WTC11 (cell line): Measurements from ENCODE around the gene FALEC. TPM values are rescaled to one million over a fixed set of nuclear protein-coding genes. Genes with fewer than 3 reads are reported as not detected.

Experiments used
- ATAC-seq: fragments of 200-7000 bp; cut with Tn5 transposase; 2 replicates; pipeline ENCODE4 v1.10.0; 2021; ENCODE audit warnings: mild to moderate bottlenecking, moderate library complexity
- CTCF ChIA-PET: fragments of 300-600 bp; sonication (Branson Sonifier 250); formaldehyde crosslinking; loops from one replicate; lab custom pipeline; 2021; ENCODE audit warnings: antibody characterized with exemption; lab: Charles Lee
- POLR2A ChIA-PET: fragments of 350-600 bp; sonication (Branson Sonifier 250); formaldehyde crosslinking; loops from one replicate; lab custom pipeline; 2021; ENCODE audit warnings: antibody characterized with exemption; lab: Charles Lee
- DNase-seq: peaks from one replicate; pipeline ENCODE4 v3.0.0; 2021; ENCODE audit warnings: low spot score
- H3K27ac Mint-ChIP-seq: 2 replicates; pipeline ENCODE4 v1.8.0; 2021; ENCODE audit warnings: mixed read lengths
- H3K27me3 Mint-ChIP-seq: 2 replicates; pipeline ENCODE4 v1.8.0; 2021; ENCODE audit warnings: low read depth, mild to moderate bottlenecking, moderate library complexity, mixed read lengths
- H3K36me3 Mint-ChIP-seq: 2 replicates; pipeline ENCODE4 v1.8.0; 2021; ENCODE audit warnings: mixed read lengths
- H3K4me1 Mint-ChIP-seq: 2 replicates; pipeline ENCODE4 v1.8.0; 2022; ENCODE audit warnings: mixed read lengths
- H3K4me3 Mint-ChIP-seq: 2 replicates; pipeline ENCODE4 v1.8.0; 2021; ENCODE audit warnings: mild to moderate bottlenecking, moderate library complexity, mixed read lengths
- H3K9me3 Mint-ChIP-seq: 2 replicates; pipeline ENCODE4 v1.8.0; 2021; ENCODE audit warnings: mixed read lengths
- ATF1 ChIP-seq: sonication (generic); formaldehyde crosslinking; IDR thresholded peaks from 2 replicates; pipeline ENCODE4 v1.8.1; 2023; ENCODE audit warnings: mild to moderate bottlenecking, moderate library complexity, missing genetic modification reagents
- CREB1 ChIP-seq: sonication (generic); formaldehyde crosslinking; IDR thresholded peaks from 2 replicates; pipeline ENCODE4 v1.8.0; 2023; ENCODE audit warnings: mild to moderate bottlenecking, missing genetic modification reagents
- CREM ChIP-seq: sonication (generic); formaldehyde crosslinking; IDR thresholded peaks from 2 replicates; pipeline ENCODE4 v1.8.1; 2022; ENCODE audit warnings: mild to moderate bottlenecking, missing genetic modification reagents, moderate library complexity
- FOXP1 ChIP-seq: sonication (generic); formaldehyde crosslinking; IDR thresholded peaks from 2 replicates; pipeline ENCODE4 v1.8.0; 2022; ENCODE audit warnings: missing genetic modification reagents, mild to moderate bottlenecking, moderate library complexity, borderline replicate concordance
- MYBL2 ChIP-seq: sonication (generic); formaldehyde crosslinking; IDR thresholded peaks from 2 replicates; pipeline ENCODE4 v1.8.1; 2023; ENCODE audit warnings: mild to moderate bottlenecking, moderate library complexity, missing genetic modification reagents
- NFYB ChIP-seq: sonication (generic); formaldehyde crosslinking; conservative IDR thresholded peaks from 2 replicates; pipeline ENCODE4 v1.8.0; 2022; ENCODE audit warnings: low read depth, missing genetic modification reagents
- NR3C1 ChIP-seq: sonication (generic); formaldehyde crosslinking; conservative IDR thresholded peaks from 2 replicates; pipeline ENCODE4 v1.8.1; 2023; ENCODE audit warnings: low read depth, mild to moderate bottlenecking, missing genetic modification reagents
- SOX15 ChIP-seq: fragments of 250-450 bp; sonication (Bioruptor Pico); IDR thresholded peaks from 2 replicates; pipeline ENCODE4 v1.9.0; 2021; ENCODE audit warnings: mild to moderate bottlenecking
- TCF7 ChIP-seq: sonication (generic); formaldehyde crosslinking; IDR thresholded peaks from 2 replicates; pipeline ENCODE4 v1.8.0; 2022; ENCODE audit warnings: mild to moderate bottlenecking, low read depth, missing genetic modification reagents, moderate library complexity
- TEAD1 ChIP-seq: sonication (generic); formaldehyde crosslinking; IDR thresholded peaks from 2 replicates; pipeline ENCODE4 v1.8.0; 2022; ENCODE audit warnings: mild to moderate bottlenecking, missing genetic modification reagents
- ZNF219 ChIP-seq: sonication (generic); formaldehyde crosslinking; IDR thresholded peaks from 2 replicates; pipeline ENCODE4 v1.8.0; 2023; ENCODE audit warnings: missing genetic modification reagents, mild to moderate bottlenecking, borderline replicate concordance
- ZNF396 ChIP-seq: fragments of 250-450 bp; sonication (Bioruptor Pico); IDR thresholded peaks from 2 replicates; pipeline ENCODE4 v1.8.0; 2021; ENCODE audit warnings: mild to moderate bottlenecking, moderate library complexity, borderline replicate concordance
- ZNF423 ChIP-seq: fragments of 250-450 bp; sonication (Bioruptor Pico); IDR thresholded peaks from 2 replicates; pipeline ENCODE4 v2.1.2; 2022; ENCODE audit warnings: mild to moderate bottlenecking, moderate library complexity
- ZNF671 ChIP-seq: fragments of 250-450 bp; sonication (Bioruptor Pico); IDR thresholded peaks from 2 replicates; pipeline ENCODE4 v1.8.0; 2021; ENCODE audit warnings: mild to moderate bottlenecking
- total RNA-seq: library from RNA; stranded (reverse); gene quantifications from 3 replicates; pipeline ENCODE4 v1.2.3, GENCODE V29; 2021
- TF ChIP-seq, protein P1 (sequence below): fragments of 250-450 bp; sonication (Bioruptor Pico); IDR thresholded peaks from 2 replicates; pipeline ENCODE4 v1.9.0; 2021; ENCODE audit warnings: mild to moderate bottlenecking, borderline replicate concordance
- TF ChIP-seq, protein P2 (sequence below): sonication (generic); formaldehyde crosslinking; IDR thresholded peaks from 2 replicates; pipeline ENCODE4 v1.8.1; 2022; ENCODE audit warnings: missing genetic modification reagents, borderline replicate concordance
- TF ChIP-seq, protein P3 (sequence below): fragments of 250-450 bp; sonication (Bioruptor Pico); conservative IDR thresholded peaks from 2 replicates; pipeline ENCODE4 v1.9.0; 2021; ENCODE audit warnings: mild to moderate bottlenecking
- TF ChIP-seq, protein P4 (sequence below): fragments of 250-450 bp; sonication (Bioruptor Pico); IDR thresholded peaks from 2 replicates; pipeline ENCODE4 v1.9.0; 2021; ENCODE audit warnings: moderate library complexity, mild to moderate bottlenecking, inconsistent platforms, borderline replicate concordance
- TF ChIP-seq, protein P5 (sequence below): fragments of 250-450 bp; sonication (Bioruptor Pico); IDR thresholded peaks from 2 replicates; pipeline ENCODE4 v1.9.0; 2021; ENCODE audit warnings: mild to moderate bottlenecking

The FALEC gene
- total RNA-seq, 1 experiment from 2014 or later = 1.2 TPM

DNA sequence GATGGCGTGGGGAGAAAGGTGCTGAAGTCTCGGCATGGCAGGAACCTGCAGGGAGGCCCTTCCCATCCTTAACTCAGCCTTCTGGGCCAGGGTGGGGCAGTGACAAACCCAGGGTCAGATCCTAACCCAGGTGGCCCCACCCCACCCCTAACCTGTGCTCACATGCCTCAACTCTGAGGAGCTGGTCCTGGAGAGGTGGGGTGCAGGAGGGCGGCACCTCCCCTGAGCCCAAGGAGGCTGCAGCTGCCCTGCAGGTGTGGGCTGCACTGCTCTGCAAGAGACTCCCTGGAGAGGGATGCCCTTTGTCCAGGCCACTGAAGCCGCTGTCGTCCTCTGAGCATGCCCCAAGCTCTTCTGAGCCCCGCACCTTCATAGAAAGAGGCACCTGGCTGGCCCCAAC lies 18.4 kb downstream of the FALEC start:
- Mint-ChIP-seq H3K4me1 (peaks cover 19% of the 10 kb centered on the region), H3K9me3 (no peaks in the 10 kb centered on the region), H3K27me3 (no peaks in the 10 kb centered on the region), H3K36me3 (no peaks in the 10 kb centered on the region), H3K27ac (no peak overlapping the region), H3K4me3 (no peak overlapping the region)
- DNase-seq (no peak), ATAC-seq (no peak)
- POLR2A ChIA-PET = no interaction called here
- TF ChIP-seq SOX15 (CRISPR knock-in tag) (no peak), ZNF671 (CRISPR knock-in tag) (no peak), FOXP1 (CRISPR knock-in tag) (no peak), TEAD1 (CRISPR knock-in tag) (no peak), MYBL2 (CRISPR knock-in tag) (no peak), NR3C1 (CRISPR knock-in tag) (no peak)
- TF ChIP-seq, protein P1, sequence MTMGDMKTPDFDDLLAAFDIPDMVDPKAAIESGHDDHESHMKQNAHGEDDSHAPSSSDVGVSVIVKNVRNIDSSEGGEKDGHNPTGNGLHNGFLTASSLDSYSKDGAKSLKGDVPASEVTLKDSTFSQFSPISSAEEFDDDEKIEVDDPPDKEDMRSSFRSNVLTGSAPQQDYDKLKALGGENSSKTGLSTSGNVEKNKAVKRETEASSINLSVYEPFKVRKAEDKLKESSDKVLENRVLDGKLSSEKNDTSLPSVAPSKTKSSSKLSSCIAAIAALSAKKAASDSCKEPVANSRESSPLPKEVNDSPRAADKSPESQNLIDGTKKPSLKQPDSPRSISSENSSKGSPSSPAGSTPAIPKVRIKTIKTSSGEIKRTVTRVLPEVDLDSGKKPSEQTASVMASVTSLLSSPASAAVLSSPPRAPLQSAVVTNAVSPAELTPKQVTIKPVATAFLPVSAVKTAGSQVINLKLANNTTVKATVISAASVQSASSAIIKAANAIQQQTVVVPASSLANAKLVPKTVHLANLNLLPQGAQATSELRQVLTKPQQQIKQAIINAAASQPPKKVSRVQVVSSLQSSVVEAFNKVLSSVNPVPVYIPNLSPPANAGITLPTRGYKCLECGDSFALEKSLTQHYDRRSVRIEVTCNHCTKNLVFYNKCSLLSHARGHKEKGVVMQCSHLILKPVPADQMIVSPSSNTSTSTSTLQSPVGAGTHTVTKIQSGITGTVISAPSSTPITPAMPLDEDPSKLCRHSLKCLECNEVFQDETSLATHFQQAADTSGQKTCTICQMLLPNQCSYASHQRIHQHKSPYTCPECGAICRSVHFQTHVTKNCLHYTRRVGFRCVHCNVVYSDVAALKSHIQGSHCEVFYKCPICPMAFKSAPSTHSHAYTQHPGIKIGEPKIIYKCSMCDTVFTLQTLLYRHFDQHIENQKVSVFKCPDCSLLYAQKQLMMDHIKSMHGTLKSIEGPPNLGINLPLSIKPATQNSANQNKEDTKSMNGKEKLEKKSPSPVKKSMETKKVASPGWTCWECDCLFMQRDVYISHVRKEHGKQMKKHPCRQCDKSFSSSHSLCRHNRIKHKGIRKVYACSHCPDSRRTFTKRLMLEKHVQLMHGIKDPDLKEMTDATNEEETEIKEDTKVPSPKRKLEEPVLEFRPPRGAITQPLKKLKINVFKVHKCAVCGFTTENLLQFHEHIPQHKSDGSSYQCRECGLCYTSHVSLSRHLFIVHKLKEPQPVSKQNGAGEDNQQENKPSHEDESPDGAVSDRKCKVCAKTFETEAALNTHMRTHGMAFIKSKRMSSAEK = no peak
- TF ChIP-seq, protein P2, sequence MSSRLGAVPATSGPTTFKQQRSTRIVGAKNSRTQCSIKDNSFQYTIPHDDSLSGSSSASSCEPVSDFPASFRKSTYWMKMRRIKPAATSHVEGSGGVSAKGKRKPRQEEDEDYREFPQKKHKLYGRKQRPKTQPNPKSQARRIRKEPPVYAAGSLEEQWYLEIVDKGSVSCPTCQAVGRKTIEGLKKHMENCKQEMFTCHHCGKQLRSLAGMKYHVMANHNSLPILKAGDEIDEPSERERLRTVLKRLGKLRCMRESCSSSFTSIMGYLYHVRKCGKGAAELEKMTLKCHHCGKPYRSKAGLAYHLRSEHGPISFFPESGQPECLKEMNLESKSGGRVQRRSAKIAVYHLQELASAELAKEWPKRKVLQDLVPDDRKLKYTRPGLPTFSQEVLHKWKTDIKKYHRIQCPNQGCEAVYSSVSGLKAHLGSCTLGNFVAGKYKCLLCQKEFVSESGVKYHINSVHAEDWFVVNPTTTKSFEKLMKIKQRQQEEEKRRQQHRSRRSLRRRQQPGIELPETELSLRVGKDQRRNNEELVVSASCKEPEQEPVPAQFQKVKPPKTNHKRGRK = no peak
- TF ChIP-seq, protein P3, sequence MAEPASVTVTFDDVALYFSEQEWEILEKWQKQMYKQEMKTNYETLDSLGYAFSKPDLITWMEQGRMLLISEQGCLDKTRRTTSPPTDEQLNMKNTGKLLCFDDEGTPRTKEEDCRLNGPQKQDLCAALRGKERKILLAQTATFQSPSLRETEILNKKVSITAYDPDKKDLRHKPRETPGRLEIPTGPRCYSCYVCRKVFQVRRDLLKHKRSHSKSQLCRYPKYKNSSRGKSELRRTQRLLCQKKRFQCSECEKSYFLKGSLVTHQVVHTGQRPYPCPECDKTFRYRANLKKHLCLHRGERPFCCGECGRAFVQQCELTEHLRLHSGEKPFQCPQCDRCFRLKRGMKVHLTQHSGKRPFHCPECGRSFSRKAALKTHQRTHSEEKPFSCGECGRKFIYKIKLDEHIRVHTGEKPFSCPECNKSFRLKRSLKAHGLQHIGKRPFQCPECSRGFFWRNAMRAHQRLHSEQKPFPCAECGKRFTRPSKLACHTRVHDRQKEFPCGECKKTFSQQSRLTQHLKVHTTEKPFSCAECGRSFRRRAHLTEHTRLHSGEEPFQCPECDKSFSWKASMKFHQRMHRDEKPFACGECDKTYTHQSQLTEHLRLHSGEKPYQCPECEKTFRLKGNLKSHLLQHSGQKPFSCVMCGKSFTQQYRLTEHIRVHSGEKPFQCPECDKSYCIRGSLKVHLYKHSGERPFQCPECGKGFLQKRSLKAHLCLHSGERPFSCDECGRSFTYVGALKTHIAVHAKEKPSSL = no peak
- TF ChIP-seq, protein P4, sequence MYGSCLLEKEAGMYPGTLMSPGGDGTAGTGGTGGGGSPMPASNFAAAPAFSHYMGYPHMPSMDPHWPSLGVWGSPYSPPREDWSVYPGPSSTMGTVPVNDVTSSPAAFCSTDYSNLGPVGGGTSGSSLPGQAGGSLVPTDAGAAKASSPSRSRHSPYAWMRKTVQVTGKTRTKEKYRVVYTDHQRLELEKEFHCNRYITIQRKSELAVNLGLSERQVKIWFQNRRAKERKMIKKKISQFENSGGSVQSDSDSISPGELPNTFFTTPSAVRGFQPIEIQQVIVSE = no peak
- TF ChIP-seq, protein P5, sequence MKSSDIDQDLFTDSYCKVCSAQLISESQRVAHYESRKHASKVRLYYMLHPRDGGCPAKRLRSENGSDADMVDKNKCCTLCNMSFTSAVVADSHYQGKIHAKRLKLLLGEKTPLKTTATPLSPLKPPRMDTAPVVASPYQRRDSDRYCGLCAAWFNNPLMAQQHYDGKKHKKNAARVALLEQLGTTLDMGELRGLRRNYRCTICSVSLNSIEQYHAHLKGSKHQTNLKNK = no peak
- CTCF ChIA-PET = interaction anchor here (1.5 to 8.6 kb wide), 5 partner anchors 10 to 48 kb away, joined by 3 to 144 read pairs (median 124); partner anchors contain the start of genes ADAMTSL4 and FALEC

DNA sequence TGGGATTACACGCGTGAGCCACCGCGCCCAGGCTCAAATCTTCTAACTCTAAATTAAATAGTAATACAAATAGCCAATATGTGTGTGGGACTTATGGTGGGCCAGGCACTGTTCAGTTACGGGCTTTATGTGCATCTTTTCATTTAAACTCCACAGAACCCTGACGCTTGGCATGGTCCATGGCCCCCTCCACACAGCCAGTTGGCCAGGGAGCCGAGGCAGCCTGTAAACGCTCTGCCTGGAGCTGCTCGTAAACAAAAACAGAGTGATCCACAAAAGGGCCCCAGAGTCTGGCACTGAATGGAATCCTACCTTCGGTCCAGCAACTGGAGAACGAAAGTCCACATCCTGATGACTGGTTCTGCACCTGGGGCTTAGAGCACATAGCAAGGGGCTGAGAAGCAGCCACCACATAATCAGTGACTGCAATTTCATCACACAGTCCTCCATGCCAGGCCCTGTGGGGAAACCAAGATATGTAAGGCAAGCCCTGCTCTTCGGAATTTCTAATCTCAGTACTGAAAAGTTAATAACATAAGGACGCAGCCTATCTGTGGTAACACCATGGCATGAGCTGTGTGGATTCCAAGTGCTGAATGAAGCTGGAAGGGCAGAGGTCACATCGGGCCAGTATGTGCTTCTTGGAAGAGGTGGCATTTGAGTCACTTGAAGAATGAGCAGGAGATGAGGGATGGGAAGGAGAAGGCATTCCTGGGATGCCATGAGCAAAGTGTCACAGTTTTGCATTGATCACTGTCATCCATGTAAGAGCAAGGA lies 20.1 kb downstream of the FALEC start:
- ATAC-seq = no peak
- H3K36me3 Mint-ChIP-seq = no peaks in the 10 kb centered on the region
- peaks cover 19% of the 10 kb centered on the region for H3K4me1 Mint-ChIP-seq
- no peak overlapping the region for H3K27ac Mint-ChIP-seq
- H3K4me3 Mint-ChIP-seq = no peak overlapping the region
- no peaks in the 10 kb centered on the region for H3K9me3 Mint-ChIP-seq
- no peaks in the 10 kb centered on the region for H3K27me3 Mint-ChIP-seq
- TF ChIP-seq TCF7 (CRISPR knock-in tag) (no peak), CREM (CRISPR knock-in tag) (no peak), ATF1 (CRISPR knock-in tag) (no peak), ZNF219 (no peak), ZNF396 (CRISPR knock-in tag) (no peak), CREB1 (CRISPR knock-in tag) (no peak), ZNF423 (CRISPR knock-in tag) (no peak), NFYB (no peak)
- POLR2A ChIA-PET = interaction anchor here (1.0 kb wide), 1 partner anchor 172 kb away, joined by 3 read pairs; the partner anchor contains the start of gene RPRD2
- no peak for DNase-seq
- CTCF ChIA-PET = interaction anchor here (1.1 to 8.6 kb wide), 5 partner anchors 9 to 32 kb away, joined by 4 to 144 read pairs (median 124); partner anchors contain the start of genes ADAMTSL4 and FALEC
